Endothelial cell of umbilical vein (primary cell): Measurements from ENCODE around the gene PTPN12. TPM values are rescaled to one million over a fixed set of nuclear protein-coding genes. Genes with fewer than 3 reads are reported as not detected.

ENCODE experiments used
- BruUV-seq: library from RNA; stranded (reverse); fragments of 400-500 nt; replicated peaks from 2 replicates; lab custom pipeline; 2021; lab: Mats Ljungman, UMichigan
- CTCF ChIA-PET: fragments of 300-600, 350-600 bp; sonication (Branson Sonifier 250); formaldehyde crosslinking; loops from one replicate; lab custom pipeline; 2021; ENCODE audit warnings: antibody characterized with exemption, inconsistent platforms; lab: Charles Lee
- POLR2A ChIA-PET: fragments of 300-600, 350-600 bp; sonication (Branson Sonifier 250); formaldehyde crosslinking; loops from one replicate; lab custom pipeline; 2021; ENCODE audit warnings: antibody characterized with exemption, inconsistent platforms; lab: Charles Lee
- DNase-seq: peaks from one replicate; pipeline ENCODE4 v3.0.0-alpha.2; 2011; ENCODE audit warnings: low read depth, low spot score
- FAIRE-seq: peaks from 2 replicates; lab custom pipeline; 2011; peaks lifted over from hg19 to GRCh38; lab: Jason Lieb, UNC
- H2AFZ ChIP-seq: 2 replicates; pipeline ENCODE4 v1.6.0; 2012; ENCODE audit warnings: low read depth, low read length, control low read depth, inconsistent platforms
- H3K27ac ChIP-seq: 2 replicates; pipeline ENCODE4 v1.5.1; 2011; ENCODE audit warnings: low read depth, mild to moderate bottlenecking, control low read depth, low read length, moderate library complexity; ENCODE audit not compliant: insufficient read depth
- H3K27me3 ChIP-seq, 2 experiments: 2 replicates each; pipeline versions ENCODE4 v1.6.0 to v1.6.1; 2011; ENCODE audit warnings: low read length in 2 of 2, mixed read lengths in 1 of 2; ENCODE audit not compliant: control insufficient read depth in 2 of 2, insufficient read depth in 2 of 2
- H3K36me3 ChIP-seq, 2 experiments: 2 replicates in 1 of 2; 3 replicates in 1 of 2; pipeline ENCODE4 v1.5.1; 2011; ENCODE audit warnings: low read length in 2 of 2, mild to moderate bottlenecking in 1 of 2, moderate library complexity in 1 of 2; ENCODE audit not compliant: control insufficient read depth in 2 of 2, insufficient read depth in 2 of 2; ENCODE audit errors: extremely low read depth in 1 of 2
- H3K4me1 ChIP-seq: 3 replicates; pipeline ENCODE4 v1.5.1; 2011; ENCODE audit warnings: mild to moderate bottlenecking, low read length; ENCODE audit not compliant: control insufficient read depth, insufficient read depth; ENCODE audit errors: extremely low read depth
- H3K4me2 ChIP-seq: 2 replicates; pipeline ENCODE4 v1.6.1; 2011; ENCODE audit warnings: low read length, control low read depth, mixed read lengths; ENCODE audit not compliant: insufficient read depth
- H3K4me3 ChIP-seq, 3 experiments: fragments of 200-600 bp in 1 of 3; sonication (generic), shearing (Covaris generic) in 1 of 3; replicated peaks in 1 of 3; 2 replicates each; pipeline ENCODE4 v1.5.1; 2011 to 2016; ENCODE audit warnings: control low read depth in 3 of 3, low read length in 3 of 3, mild to moderate bottlenecking in 2 of 3, inconsistent platforms in 1 of 3, low read depth in 1 of 3, moderate library complexity in 1 of 3; ENCODE audit not compliant: insufficient read depth in 1 of 3
- H3K79me2 ChIP-seq: 2 replicates; pipeline ENCODE4 v1.6.0; 2012; ENCODE audit warnings: low read length, inconsistent platforms; ENCODE audit not compliant: control insufficient read depth, insufficient read depth
- H3K9ac ChIP-seq: replicated peaks from 2 replicates; pipeline ENCODE3; 2011; ENCODE audit warnings: low read length, control low read depth; ENCODE audit not compliant: insufficient read depth; ENCODE audit errors: extremely low read depth
- H3K9me1 ChIP-seq: replicated peaks from 3 replicates; pipeline ENCODE4 v1.6.0; 2011; ENCODE audit warnings: mild to moderate bottlenecking, low read length; ENCODE audit not compliant: control insufficient read depth, insufficient read depth; ENCODE audit errors: extremely low read depth
- H3K9me3 ChIP-seq: replicated peaks from 2 replicates; pipeline ENCODE4 v1.5.1; 2012; ENCODE audit warnings: low read length, inconsistent platforms; ENCODE audit not compliant: control insufficient read depth, insufficient read depth
- H4K20me1 ChIP-seq: replicated peaks from 2 replicates; pipeline ENCODE3; 2011; ENCODE audit warnings: mild to moderate bottlenecking, low read length; ENCODE audit not compliant: control insufficient read depth, insufficient read depth; ENCODE audit errors: extremely low read depth
- EZH2 ChIP-seq: IDR thresholded peaks from 2 replicates; pipeline ENCODE4 v1.6.1; 2012; ENCODE audit warnings: borderline replicate concordance, low read depth, mild to moderate bottlenecking, moderate library complexity, low read length, inconsistent platforms; ENCODE audit not compliant: severe bottlenecking
- FOS ChIP-seq: IDR thresholded peaks from 2 replicates; pipeline ENCODE4 v1.6.1; 2011; ENCODE audit warnings: mild to moderate bottlenecking, low read length, moderate library complexity, borderline replicate concordance; ENCODE audit not compliant: insufficient read depth
- GATA2 ChIP-seq: IDR thresholded peaks from 2 replicates; pipeline ENCODE4 v1.7.0; 2011; ENCODE audit warnings: low read depth, mild to moderate bottlenecking, moderate library complexity, mixed read lengths, low read length; ENCODE audit not compliant: insufficient read length, insufficient read depth
- JUN ChIP-seq: IDR thresholded peaks from 2 replicates; pipeline ENCODE4 v1.6.1; 2011; ENCODE audit warnings: borderline replicate concordance, low read depth; ENCODE audit not compliant: insufficient read length, insufficient read depth
- MYC ChIP-seq: IDR thresholded peaks from one replicate; pipeline ENCODE4 v1.6.1; 2011; ENCODE audit warnings: mild to moderate bottlenecking, low read depth, low read length
- POLR2A ChIP-seq: IDR thresholded peaks from 2 replicates; pipeline ENCODE4 v1.6.1; 2012; ENCODE audit warnings: low read depth, mild to moderate bottlenecking, control low read depth, low read length
- POLR2AphosphoS5 ChIP-seq: IDR thresholded peaks from 2 replicates; pipeline ENCODE4 v1.6.1; 2012; ENCODE audit warnings: low read depth, mild to moderate bottlenecking, control low read depth, low read length, moderate library complexity; ENCODE audit not compliant: insufficient read depth
- dilution Hi-C: fragments of 300-500 bp; cut with MboI; formaldehyde crosslinking; loops from one replicate; pipeline ENCODE4 v1.15.0; 2019; ENCODE audit warnings: low sequenced_read_pairs; ENCODE audit not compliant: extremely low pct_ligation_motif_present
- intact Hi-C: fragments of 100-400 bp; cut with micrococcal nuclease; formaldehyde crosslinking; loops from one replicate; pipeline ENCODE4 v1.10.0; 2022
- polyA plus RNA-seq, 4 experiments: library from polyadenylated mRNA; depleted of rRNA in 3 of 4; stranded (reverse) in 3 of 4; unstranded in 1 of 4; fragments of >200 nt; gene quantifications; 2 replicates each; pipeline versions ENCODE4 v1.2.1 to v1.2.3, GENCODE V29; 2011 to 2012; ENCODE audit warnings: missing spikeins in 1 of 4
- total RNA-seq: library from RNA; stranded (reverse); gene quantifications from 2 replicates; pipeline ENCODE4 v1.2.3, GENCODE V29; 2021
- TF ChIP-seq, protein P1 (sequence below): IDR thresholded peaks from 2 replicates; pipeline ENCODE4 v1.6.1; 2011; ENCODE audit not compliant: insufficient read depth, insufficient read length
- TF ChIP-seq, protein P2 (sequence below), 2 donors: IDR thresholded peaks; 1 replicate in 1 of 2; 2 replicates in 1 of 2; pipeline ENCODE4 v1.5.1; 2011; ENCODE audit warnings: low read length in 2 of 2, mild to moderate bottlenecking in 2 of 2, moderate library complexity in 2 of 2, control low read depth in 1 of 2, inconsistent platforms in 1 of 2, low read depth in 1 of 2; ENCODE audit not compliant: insufficient read depth in 1 of 2; ENCODE audit errors: extremely low read depth in 1 of 2

Gene PTPN12
- total and polyA plus RNA-seq, 2 donors (not counting 3 experiments of a cell fraction or from before 2014, with no cell fraction given), result 30.6 to 137 TPM

DNA sequence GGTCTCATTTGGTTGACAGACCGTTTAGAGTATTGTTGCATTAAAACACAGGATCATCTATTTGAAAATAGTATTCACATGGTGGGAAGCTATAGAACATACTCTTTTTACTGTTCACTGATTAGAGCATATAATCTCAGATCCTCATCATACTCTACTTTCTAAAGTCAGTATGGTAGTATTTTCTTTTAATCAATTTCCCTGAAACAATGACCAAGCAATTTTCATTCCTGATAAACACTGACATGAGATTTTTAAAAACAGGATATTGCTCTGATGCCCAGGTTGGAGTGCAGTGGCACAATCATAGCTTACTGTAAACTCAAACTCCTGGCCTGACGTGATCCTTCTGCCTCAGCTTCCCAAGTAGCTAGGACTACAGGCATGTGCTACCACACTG lies 63.9 kb downstream of the PTPN12 start:
- H3K36me3 ChIP-seq, result peaks cover 3 to 10% of the 10 kb centered on the region in 2 experiments
- BruUV-seq, result no TSS peak
- no peaks in the 10 kb centered on the region for H4K20me1 ChIP-seq
- no peaks in the 10 kb centered on the region for H3K4me1 ChIP-seq
- H3K4me2 ChIP-seq, result no peak overlapping the region
- TF ChIP-seq MYC (no peak), EZH2 (no peak), GATA2 (no peak), POLR2AphosphoS5 (no peak), POLR2A (no peak), JUN (no peak), FOS (no peak)
- TF ChIP-seq, protein P1, sequence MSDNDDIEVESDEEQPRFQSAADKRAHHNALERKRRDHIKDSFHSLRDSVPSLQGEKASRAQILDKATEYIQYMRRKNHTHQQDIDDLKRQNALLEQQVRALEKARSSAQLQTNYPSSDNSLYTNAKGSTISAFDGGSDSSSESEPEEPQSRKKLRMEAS, result no peak
- TF ChIP-seq, protein P2, sequence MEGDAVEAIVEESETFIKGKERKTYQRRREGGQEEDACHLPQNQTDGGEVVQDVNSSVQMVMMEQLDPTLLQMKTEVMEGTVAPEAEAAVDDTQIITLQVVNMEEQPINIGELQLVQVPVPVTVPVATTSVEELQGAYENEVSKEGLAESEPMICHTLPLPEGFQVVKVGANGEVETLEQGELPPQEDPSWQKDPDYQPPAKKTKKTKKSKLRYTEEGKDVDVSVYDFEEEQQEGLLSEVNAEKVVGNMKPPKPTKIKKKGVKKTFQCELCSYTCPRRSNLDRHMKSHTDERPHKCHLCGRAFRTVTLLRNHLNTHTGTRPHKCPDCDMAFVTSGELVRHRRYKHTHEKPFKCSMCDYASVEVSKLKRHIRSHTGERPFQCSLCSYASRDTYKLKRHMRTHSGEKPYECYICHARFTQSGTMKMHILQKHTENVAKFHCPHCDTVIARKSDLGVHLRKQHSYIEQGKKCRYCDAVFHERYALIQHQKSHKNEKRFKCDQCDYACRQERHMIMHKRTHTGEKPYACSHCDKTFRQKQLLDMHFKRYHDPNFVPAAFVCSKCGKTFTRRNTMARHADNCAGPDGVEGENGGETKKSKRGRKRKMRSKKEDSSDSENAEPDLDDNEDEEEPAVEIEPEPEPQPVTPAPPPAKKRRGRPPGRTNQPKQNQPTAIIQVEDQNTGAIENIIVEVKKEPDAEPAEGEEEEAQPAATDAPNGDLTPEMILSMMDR (IDR thresholded peaks at IDR 0.05; ENCODE audit: extremely low read depth in 1 of 2, insufficient read depth in 1 of 2, low read depth in 1 of 2, low read length in 2 of 2), result no peak
- no peaks in the 10 kb centered on the region for H3K27me3 ChIP-seq
- no peak overlapping the region for H2AFZ ChIP-seq
- ChIA-PET POLR2A (no interaction called here), CTCF (interaction anchor here (0.6 to 1.4 kb wide), 3 partner anchors 14 to 272 kb away, joined by 3 to 4 read pairs (median 4); no protein-coding TSS in a partner anchor)
- dilution Hi-C loops, result no loop called here
- no peaks in the 10 kb centered on the region for H3K9me1 ChIP-seq
- intact Hi-C loops, result no loop called here
- no peak overlapping the region for H3K4me3 ChIP-seq
- peaks cover 7% of the 10 kb centered on the region for H3K79me2 ChIP-seq
- no peaks in the 10 kb centered on the region for H3K9me3 ChIP-seq
- FAIRE-seq, result no peak
- no peak overlapping the region for H3K9ac ChIP-seq
- no peak overlapping the region for H3K27ac ChIP-seq
- DNase-seq, result no peak
